HEK293 (cell line): Measurements from ENCODE around the gene MTUS2.

Experiments used
- CTCF ChIA-PET: fragments of 350-600 bp; formaldehyde crosslinking; extraction: SDS; loops from one replicate; lab custom pipeline; 2021; ENCODE audit warnings: antibody characterized with exemption; lab: Yijun Ruan, JAX
- POLR2A ChIA-PET: fragments of 300-600 bp; formaldehyde crosslinking; extraction: SDS; loops from one replicate; lab custom pipeline; 2020; ENCODE audit warnings: antibody characterized with exemption, inconsistent platforms; lab: Yijun Ruan, JAX
- H3K27ac ChIP-seq: fragments of 200-500 bp; sonication (Bioruptor generic); 2 replicates; pipeline ENCODE4 v1.5.1; 2014; ENCODE audit warnings: low read depth, low read length, control low read depth, inconsistent platforms; ENCODE audit errors: extremely low read depth
- H3K36me3 ChIP-seq, 2 experiments: fragments of 200-500 bp in 1 of 2; sonication (Bioruptor generic) in 1 of 2; 1 replicate in 1 of 2; 2 replicates in 1 of 2; pipeline ENCODE4 v1.5.1; 2014 to 2017; ENCODE audit warnings: inconsistent platforms in 2 of 2, low read length in 2 of 2; ENCODE audit not compliant: control insufficient read depth in 2 of 2, insufficient read depth in 1 of 2
- H3K4me1 ChIP-seq: fragments of 200-500 bp; sonication (Bioruptor generic); 2 replicates; pipeline ENCODE4 v1.5.1; 2014; ENCODE audit warnings: mild to moderate bottlenecking, low read length, inconsistent platforms; ENCODE audit not compliant: control insufficient read depth, insufficient read depth
- H3K4me3 ChIP-seq: 2 replicates; pipeline ENCODE4 v1.5.1; 2011; ENCODE audit warnings: low read depth, mild to moderate bottlenecking, control low read depth, low read length, moderate library complexity
- H3K9me3 ChIP-seq: fragments of 200-500 bp; sonication (Bioruptor generic); 2 replicates; pipeline ENCODE4 v1.5.1; 2014; ENCODE audit warnings: low read depth, low read length, inconsistent platforms; ENCODE audit not compliant: control insufficient read depth, insufficient read depth
- BCL11B ChIP-seq: fragments of 450-650 bp; formaldehyde crosslinking; IDR thresholded peaks from 2 replicates; pipeline ENCODE4 v1.5.1; 2016; ENCODE audit warnings: low read depth, missing biosample characterization, missing genetic modification characterization
- HIC1 ChIP-seq: fragments of 450-650 bp; formaldehyde crosslinking; IDR thresholded peaks from 2 replicates; pipeline ENCODE4 v1.5.1; 2016; ENCODE audit warnings: missing biosample characterization, missing genetic modification characterization
- HOXA7 ChIP-seq: sonication (generic); formaldehyde crosslinking; IDR thresholded peaks from 2 replicates; pipeline ENCODE4 v1.8.1; 2022; ENCODE audit warnings: missing genetic modification reagents, borderline replicate concordance
- OSR2 ChIP-seq: fragments of 450-650 bp; formaldehyde crosslinking; IDR thresholded peaks from 2 replicates; pipeline ENCODE4 v1.5.1; 2016; ENCODE audit warnings: missing biosample characterization, missing genetic modification characterization
- TCF7L2 ChIP-seq: IDR thresholded peaks from 2 replicates; pipeline ENCODE4 v1.6.1; 2011; ENCODE audit warnings: low read depth, mild to moderate bottlenecking, inconsistent platforms, low read length, moderate library complexity, borderline replicate concordance
- ZBTB21 ChIP-seq: fragments of 450-650 bp; formaldehyde crosslinking; IDR thresholded peaks from 2 replicates; pipeline ENCODE4 v1.5.1; 2017; ENCODE audit warnings: missing biosample characterization, missing genetic modification characterization
- ZNF19 ChIP-seq: fragments of 450-650 bp; formaldehyde crosslinking; IDR thresholded peaks from 2 replicates; pipeline ENCODE4; 2016; ENCODE audit warnings: missing biosample characterization, missing genetic modification characterization, low read depth
- ZNF223 ChIP-seq: fragments of 450-650 bp; formaldehyde crosslinking; IDR thresholded peaks from 2 replicates; pipeline ENCODE4 v1.5.1; 2016; ENCODE audit warnings: missing biosample characterization, missing genetic modification characterization
- ZNF23 ChIP-seq: fragments of 450-650 bp; formaldehyde crosslinking; IDR thresholded peaks from 2 replicates; pipeline ENCODE4 v1.5.1; 2016; ENCODE audit warnings: missing biosample characterization, missing genetic modification characterization, borderline replicate concordance
- ZNF239 ChIP-seq: fragments of 450-650 bp; formaldehyde crosslinking; IDR thresholded peaks from 2 replicates; pipeline ENCODE4 v1.5.1; 2016; ENCODE audit warnings: missing biosample characterization, missing genetic modification characterization
- ZNF354C ChIP-seq: fragments of 450-650 bp; formaldehyde crosslinking; IDR thresholded peaks from 2 replicates; pipeline ENCODE4 v1.5.1; 2016; ENCODE audit warnings: missing biosample characterization, missing genetic modification characterization, low read depth, borderline replicate concordance
- ZNF391 ChIP-seq: fragments of 450-650 bp; formaldehyde crosslinking; IDR thresholded peaks from 2 replicates; pipeline ENCODE4 v1.5.1; 2016; ENCODE audit warnings: low read depth, missing biosample characterization, missing genetic modification characterization, borderline replicate concordance
- ZNF416 ChIP-seq: fragments of 450-650 bp; formaldehyde crosslinking; IDR thresholded peaks from 2 replicates; pipeline ENCODE4 v1.5.1; 2016; ENCODE audit warnings: missing biosample characterization, missing genetic modification characterization
- ZNF423 ChIP-seq: fragments of 450-650 bp; formaldehyde crosslinking; IDR thresholded peaks from 2 replicates; pipeline ENCODE4 v1.5.1; 2016; ENCODE audit warnings: missing biosample characterization, missing genetic modification characterization
- ZNF48 ChIP-seq: fragments of 450-650 bp; formaldehyde crosslinking; IDR thresholded peaks from 2 replicates; pipeline ENCODE4 v1.5.1; 2016; ENCODE audit warnings: missing biosample characterization, missing genetic modification characterization
- ZNF549 ChIP-seq: fragments of 450-650 bp; IDR thresholded peaks from 2 replicates; pipeline ENCODE4 v1.5.1; 2018; ENCODE audit warnings: missing biosample characterization, missing genetic modification characterization, mild to moderate bottlenecking, inconsistent platforms, moderate library complexity
- ZNF777 ChIP-seq: fragments of 450-650 bp; formaldehyde crosslinking; IDR thresholded peaks from 2 replicates; pipeline ENCODE4 v1.5.1; 2017; ENCODE audit warnings: missing biosample characterization, missing genetic modification characterization, borderline replicate concordance
- ZSCAN30 ChIP-seq: fragments of 450-650 bp; IDR thresholded peaks from 2 replicates; pipeline ENCODE4 v1.5.1; 2018; ENCODE audit warnings: missing biosample characterization, mild to moderate bottlenecking, missing genetic modification characterization, moderate library complexity
- TF ChIP-seq, protein P1 (sequence below): fragments of 450-650 bp; formaldehyde crosslinking; IDR thresholded peaks from 2 replicates; pipeline ENCODE4 v1.5.0; 2017; ENCODE audit warnings: missing biosample characterization, missing genetic modification characterization, borderline replicate concordance
- TF ChIP-seq, protein P2 (sequence below): fragments of 450-650 bp; formaldehyde crosslinking; IDR thresholded peaks from 2 replicates; pipeline ENCODE4 v1.5.1; 2016; ENCODE audit warnings: missing biosample characterization, missing genetic modification characterization, low read depth
- TF ChIP-seq, protein P3 (sequence below): fragments of 450-650 bp; formaldehyde crosslinking; IDR thresholded peaks from 2 replicates; pipeline ENCODE4 v1.5.1; 2016; ENCODE audit warnings: missing biosample characterization, missing genetic modification characterization, borderline replicate concordance

Gene MTUS2

DNA sequence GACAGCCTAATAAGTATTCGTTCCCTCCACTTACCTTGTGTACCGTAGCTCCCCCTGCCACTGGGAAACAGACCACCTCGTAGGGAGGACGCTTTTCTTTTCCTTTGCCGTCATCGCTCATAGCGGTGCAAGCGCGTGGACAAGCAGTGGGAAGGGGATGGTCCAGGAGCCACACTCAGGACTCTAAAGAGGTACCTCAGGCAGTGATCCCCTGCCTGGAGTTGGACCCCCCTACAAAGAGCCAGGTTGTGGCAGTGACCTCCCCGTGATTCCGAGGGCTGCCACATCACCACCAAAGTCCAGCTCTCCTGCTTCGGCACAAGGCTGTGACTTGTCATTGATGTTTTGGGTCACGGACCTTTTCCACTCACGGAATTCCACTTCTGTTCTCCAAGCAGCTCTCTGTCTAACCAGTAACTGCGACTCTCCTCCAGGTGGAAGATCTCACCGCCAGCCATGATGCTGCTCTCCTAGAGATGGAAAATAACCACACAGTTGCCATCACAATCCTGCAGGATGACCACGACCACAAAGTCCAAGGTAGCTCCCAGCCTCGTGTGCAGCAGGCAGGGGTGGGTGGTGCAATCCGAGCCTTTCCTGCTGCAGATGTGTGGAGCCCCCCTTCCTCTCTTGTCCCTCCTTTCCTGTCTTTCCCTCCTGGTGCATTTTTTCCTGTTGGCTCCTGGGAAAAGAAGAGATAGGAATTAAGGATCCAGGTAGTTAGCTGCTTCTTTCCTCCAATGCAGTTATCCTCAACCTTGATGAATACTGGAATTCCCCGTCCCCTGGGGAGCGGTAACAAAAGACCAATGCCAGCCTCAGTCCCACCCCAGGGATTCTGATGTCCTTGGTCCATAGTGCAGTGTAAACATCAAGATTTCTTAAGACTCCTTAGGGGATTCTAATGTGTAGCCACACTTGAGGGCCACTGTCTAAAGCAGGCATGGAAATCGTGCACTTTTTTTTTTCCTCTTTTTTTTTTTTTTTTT is 667.6 kb downstream of the MTUS2 start:
- Histone ChIP-seq H3K4me3 (no peak overlapping the region), H3K36me3 (no peaks in the 10 kb centered on the region), H3K4me1 (peaks cover 3% of the 10 kb centered on the region; the same call in 1 of the 2 replicates), H3K9me3 (no peaks in the 10 kb centered on the region), H3K27ac (no peak overlapping the region)
- no peak for TF ChIP-seq HOXA7
- ChIA-PET POLR2A (no interaction called here), CTCF (no interaction called here)

DNA sequence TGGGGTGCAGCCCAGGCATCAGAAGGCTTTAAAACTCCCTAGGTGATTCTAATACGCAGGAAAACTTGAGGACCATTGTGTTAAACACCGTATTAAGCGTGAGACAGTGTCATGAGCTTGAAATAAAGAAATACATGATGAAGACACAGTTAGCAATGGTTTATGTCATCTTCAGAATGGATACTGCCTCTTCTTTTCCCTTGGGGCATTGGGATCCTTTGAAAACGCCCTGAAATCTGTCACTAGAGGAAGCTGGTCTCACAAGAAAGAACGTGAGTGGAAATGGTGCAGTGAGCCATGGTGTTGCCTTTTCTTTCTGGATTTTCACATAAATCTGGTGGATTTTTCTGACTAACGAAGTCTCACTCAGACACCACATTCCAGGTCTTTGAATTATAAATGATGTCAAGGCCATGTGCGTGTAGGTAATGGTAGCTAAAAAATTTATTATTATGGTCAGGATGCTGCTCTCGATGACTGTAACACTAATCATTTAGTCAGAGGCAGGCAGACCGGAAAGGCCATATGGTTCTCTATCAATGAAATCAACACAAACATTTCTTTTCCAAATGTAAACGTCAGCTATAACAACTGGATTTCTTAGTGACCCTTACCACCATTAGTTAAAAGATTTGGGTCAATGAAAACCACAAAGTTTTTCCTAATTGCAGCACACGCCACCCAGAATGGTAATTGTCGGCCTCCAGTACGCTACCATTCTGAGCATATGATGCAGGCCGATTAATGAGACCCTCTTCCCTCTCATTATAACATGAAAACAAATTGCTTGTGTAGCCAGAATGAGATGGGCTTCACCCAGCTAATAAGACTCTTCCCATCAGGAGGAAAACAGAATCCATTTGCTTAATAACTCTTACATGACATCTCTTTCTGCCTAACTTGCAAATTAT is 669.8 kb downstream of the MTUS2 start:
- CTCF ChIA-PET = interaction anchor here (0.6 kb wide), 1 partner anchor 204 kb away, joined by 4 read pairs; no protein-coding TSS in a partner anchor
- H3K9me3 ChIP-seq = no peaks in the 10 kb centered on the region
- H3K36me3 ChIP-seq = no peaks in the 10 kb centered on the region
- no peak overlapping the region for H3K27ac ChIP-seq
- TF ChIP-seq HIC1 (tag by site-specific recombination) = no peak
- no peak for TF ChIP-seq ZNF416 (tag by site-specific recombination)
- no peak for TF ChIP-seq ZNF354C (tag by site-specific recombination)
- TF ChIP-seq ZNF391 (tag by site-specific recombination) = no peak
- TF ChIP-seq, protein P1, sequence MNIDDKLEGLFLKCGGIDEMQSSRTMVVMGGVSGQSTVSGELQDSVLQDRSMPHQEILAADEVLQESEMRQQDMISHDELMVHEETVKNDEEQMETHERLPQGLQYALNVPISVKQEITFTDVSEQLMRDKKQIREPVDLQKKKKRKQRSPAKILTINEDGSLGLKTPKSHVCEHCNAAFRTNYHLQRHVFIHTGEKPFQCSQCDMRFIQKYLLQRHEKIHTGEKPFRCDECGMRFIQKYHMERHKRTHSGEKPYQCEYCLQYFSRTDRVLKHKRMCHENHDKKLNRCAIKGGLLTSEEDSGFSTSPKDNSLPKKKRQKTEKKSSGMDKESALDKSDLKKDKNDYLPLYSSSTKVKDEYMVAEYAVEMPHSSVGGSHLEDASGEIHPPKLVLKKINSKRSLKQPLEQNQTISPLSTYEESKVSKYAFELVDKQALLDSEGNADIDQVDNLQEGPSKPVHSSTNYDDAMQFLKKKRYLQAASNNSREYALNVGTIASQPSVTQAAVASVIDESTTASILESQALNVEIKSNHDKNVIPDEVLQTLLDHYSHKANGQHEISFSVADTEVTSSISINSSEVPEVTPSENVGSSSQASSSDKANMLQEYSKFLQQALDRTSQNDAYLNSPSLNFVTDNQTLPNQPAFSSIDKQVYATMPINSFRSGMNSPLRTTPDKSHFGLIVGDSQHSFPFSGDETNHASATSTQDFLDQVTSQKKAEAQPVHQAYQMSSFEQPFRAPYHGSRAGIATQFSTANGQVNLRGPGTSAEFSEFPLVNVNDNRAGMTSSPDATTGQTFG (tag by site-specific recombination) = no peak
- no peak for TF ChIP-seq BCL11B (tag by site-specific recombination)
- no peak for TF ChIP-seq ZNF423 (tag by site-specific recombination)
- no peak for TF ChIP-seq ZNF239 (tag by site-specific recombination)
- no peak for TF ChIP-seq OSR2 (tag by site-specific recombination)
- no peak for TF ChIP-seq ZNF48
- TF ChIP-seq, protein P2, sequence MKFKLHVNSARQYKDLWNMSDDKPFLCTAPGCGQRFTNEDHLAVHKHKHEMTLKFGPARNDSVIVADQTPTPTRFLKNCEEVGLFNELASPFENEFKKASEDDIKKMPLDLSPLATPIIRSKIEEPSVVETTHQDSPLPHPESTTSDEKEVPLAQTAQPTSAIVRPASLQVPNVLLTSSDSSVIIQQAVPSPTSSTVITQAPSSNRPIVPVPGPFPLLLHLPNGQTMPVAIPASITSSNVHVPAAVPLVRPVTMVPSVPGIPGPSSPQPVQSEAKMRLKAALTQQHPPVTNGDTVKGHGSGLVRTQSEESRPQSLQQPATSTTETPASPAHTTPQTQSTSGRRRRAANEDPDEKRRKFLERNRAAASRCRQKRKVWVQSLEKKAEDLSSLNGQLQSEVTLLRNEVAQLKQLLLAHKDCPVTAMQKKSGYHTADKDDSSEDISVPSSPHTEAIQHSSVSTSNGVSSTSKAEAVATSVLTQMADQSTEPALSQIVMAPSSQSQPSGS (tag by site-specific recombination) = no peak
- no peak for TF ChIP-seq ZNF777 (tag by site-specific recombination)
- no peak for TF ChIP-seq ZNF223 (tag by site-specific recombination)
- no peak for TF ChIP-seq ZNF19
- TF ChIP-seq TCF7L2 = no peak
- TF ChIP-seq ZNF23 (tag by site-specific recombination) = no peak
- TF ChIP-seq, protein P3, sequence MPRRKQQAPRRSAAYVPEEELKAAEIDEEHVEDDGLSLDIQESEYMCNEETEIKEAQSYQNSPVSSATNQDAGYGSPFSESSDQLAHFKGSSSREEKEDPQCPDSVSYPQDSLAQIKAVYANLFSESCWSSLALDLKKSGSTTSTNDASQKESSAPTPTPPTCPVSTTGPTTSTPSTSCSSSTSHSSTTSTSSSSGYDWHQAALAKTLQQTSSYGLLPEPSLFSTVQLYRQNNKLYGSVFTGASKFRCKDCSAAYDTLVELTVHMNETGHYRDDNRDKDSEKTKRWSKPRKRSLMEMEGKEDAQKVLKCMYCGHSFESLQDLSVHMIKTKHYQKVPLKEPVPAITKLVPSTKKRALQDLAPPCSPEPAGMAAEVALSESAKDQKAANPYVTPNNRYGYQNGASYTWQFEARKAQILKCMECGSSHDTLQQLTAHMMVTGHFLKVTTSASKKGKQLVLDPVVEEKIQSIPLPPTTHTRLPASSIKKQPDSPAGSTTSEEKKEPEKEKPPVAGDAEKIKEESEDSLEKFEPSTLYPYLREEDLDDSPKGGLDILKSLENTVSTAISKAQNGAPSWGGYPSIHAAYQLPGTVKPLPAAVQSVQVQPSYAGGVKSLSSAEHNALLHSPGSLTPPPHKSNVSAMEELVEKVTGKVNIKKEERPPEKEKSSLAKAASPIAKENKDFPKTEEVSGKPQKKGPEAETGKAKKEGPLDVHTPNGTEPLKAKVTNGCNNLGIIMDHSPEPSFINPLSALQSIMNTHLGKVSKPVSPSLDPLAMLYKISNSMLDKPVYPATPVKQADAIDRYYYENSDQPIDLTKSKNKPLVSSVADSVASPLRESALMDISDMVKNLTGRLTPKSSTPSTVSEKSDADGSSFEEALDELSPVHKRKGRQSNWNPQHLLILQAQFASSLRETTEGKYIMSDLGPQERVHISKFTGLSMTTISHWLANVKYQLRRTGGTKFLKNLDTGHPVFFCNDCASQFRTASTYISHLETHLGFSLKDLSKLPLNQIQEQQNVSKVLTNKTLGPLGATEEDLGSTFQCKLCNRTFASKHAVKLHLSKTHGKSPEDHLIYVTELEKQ = no peak
- TF ChIP-seq ZBTB21 (tag by site-specific recombination) = no peak
- TF ChIP-seq ZSCAN30 (tag by site-specific recombination) = no peak
- TF ChIP-seq ZNF549 (tag by site-specific recombination) = no peak
- TF ChIP-seq, all 188 proteins: peak for 0
- H3K4me1 ChIP-seq = no peaks in the 10 kb centered on the region
- POLR2A ChIA-PET = no interaction called here
- H3K4me3 ChIP-seq = no peak overlapping the region
